IMR-90 (cell line): ENCODE data around the gene CATSPER1. TPM values are rescaled to one million over a fixed set of nuclear protein-coding genes. Genes with fewer than 3 reads are reported as not detected.

Experiments
- ATAC-seq: fragments of 200-7000 bp; cut with Tn5 transposase; 2 replicates; pipeline ENCODE4 v1.9.1; 2020; ENCODE audit warnings: low read depth, mild to moderate bottlenecking, moderate library complexity
- BruUV-seq: library from RNA; stranded (reverse); fragments of 400-500 nt; replicated peaks from 2 replicates; lab custom pipeline; 2021; lab: Mats Ljungman, UMichigan
- CTCF ChIA-PET: fragments of 300-600 bp; formaldehyde crosslinking; extraction: SDS; loops from one replicate; lab custom pipeline; 2021; ENCODE audit warnings: antibody characterized with exemption; lab: Yijun Ruan, JAX
- POLR2A ChIA-PET: fragments of 300-600 bp; sonication (Branson Sonifier 250); formaldehyde crosslinking; loops from one replicate; lab custom pipeline; 2022; ENCODE audit warnings: antibody characterized with exemption; ENCODE audit not compliant: unreplicated experiment; lab: Charles Lee
- DNase-seq: peaks from one replicate; pipeline ENCODE4 v3.0.0; 2013
- H2AFZ ChIP-seq: replicated peaks from 2 replicates; pipeline ENCODE3; 2013; ENCODE audit warnings: low read length, mild to moderate bottlenecking; ENCODE audit not compliant: poor library complexity
- H2AK5ac ChIP-seq: 2 replicates; pipeline ENCODE4 v1.6.1; 2013; ENCODE audit warnings: low read depth, low read length, inconsistent platforms
- H2AK9ac ChIP-seq: replicated peaks from 2 replicates; pipeline ENCODE3; 2013; ENCODE audit warnings: mild to moderate bottlenecking, low read depth, low read length, moderate library complexity; ENCODE audit not compliant: poor library complexity
- H2BK120ac ChIP-seq: 2 replicates; pipeline ENCODE4 v1.6.1; 2013; ENCODE audit warnings: low read depth, low read length, inconsistent platforms
- H2BK15ac ChIP-seq: 3 replicates; pipeline ENCODE4 v1.6.1; 2013; ENCODE audit warnings: low read depth, low read length, inconsistent platforms
- H2BK20ac ChIP-seq: 2 replicates; pipeline ENCODE4 v1.6.1; 2013; ENCODE audit warnings: low read depth, mild to moderate bottlenecking, inconsistent platforms, low read length, moderate library complexity
- H2BK5ac ChIP-seq: 2 replicates; pipeline ENCODE4 v1.6.1; 2013; ENCODE audit warnings: mild to moderate bottlenecking, low read depth, low read length, inconsistent platforms; ENCODE audit not compliant: poor library complexity, severe bottlenecking
- H3K14ac ChIP-seq: replicated peaks from 2 replicates; pipeline ENCODE4 v1.6.1; 2013; ENCODE audit warnings: low read depth, low read length, inconsistent platforms
- H3K18ac ChIP-seq: 2 replicates; pipeline ENCODE4 v1.6.1; 2013; ENCODE audit warnings: low read depth, low read length, control low read depth
- H3K23ac ChIP-seq: 2 replicates; pipeline ENCODE4 v1.6.1; 2013; ENCODE audit warnings: low read depth, low read length, inconsistent platforms
- H3K27ac ChIP-seq: 2 replicates; pipeline ENCODE4 v1.5.1; 2013; ENCODE audit warnings: mild to moderate bottlenecking, control low read depth, low read length; ENCODE audit not compliant: insufficient read depth
- H3K27me3 ChIP-seq: 2 replicates; pipeline ENCODE4 v1.6.1; 2013; ENCODE audit warnings: low read length; ENCODE audit not compliant: control insufficient read depth, insufficient read depth
- H3K36me3 ChIP-seq: 2 replicates; pipeline ENCODE4 v1.6.1; 2013; ENCODE audit warnings: low read length, mixed read lengths; ENCODE audit not compliant: control insufficient read depth, insufficient read depth
- H3K4ac ChIP-seq: 2 replicates; pipeline ENCODE4 v1.6.1; 2013; ENCODE audit warnings: low read depth, low read length, inconsistent platforms
- H3K4me1 ChIP-seq: 2 replicates; pipeline ENCODE4 v1.6.1; 2013; ENCODE audit warnings: low read length, mixed read lengths; ENCODE audit not compliant: control insufficient read depth, insufficient read depth
- H3K4me2 ChIP-seq: 2 replicates; pipeline ENCODE4 v1.6.1; 2013; ENCODE audit warnings: low read depth, mild to moderate bottlenecking, control low read depth, low read length, moderate library complexity
- H3K4me3 ChIP-seq: 2 replicates; pipeline ENCODE4 v1.5.1; 2013; ENCODE audit warnings: low read depth, mild to moderate bottlenecking, control low read depth, low read length, moderate library complexity; ENCODE audit not compliant: insufficient read depth
- H3K56ac ChIP-seq: 2 replicates; pipeline ENCODE4 v1.6.1; 2013; ENCODE audit warnings: low read length, inconsistent platforms; ENCODE audit not compliant: insufficient read depth; ENCODE audit errors: extremely low read depth
- H3K79me1 ChIP-seq, 2 experiments: 2 replicates each; pipeline ENCODE4 v1.6.1; 2013; ENCODE audit warnings: low read length in 2 of 2, inconsistent platforms in 1 of 2, low read depth in 1 of 2
- H3K9ac ChIP-seq: 2 replicates; pipeline ENCODE4 v1.6.1; 2013; ENCODE audit warnings: low read depth, low read length, control low read depth
- H3K9me1 ChIP-seq: 2 replicates; pipeline ENCODE4 v1.6.1; 2013; ENCODE audit warnings: low read length, inconsistent platforms; ENCODE audit not compliant: insufficient read depth
- H3K9me3 ChIP-seq: 2 replicates; pipeline ENCODE4 v1.6.1; 2013; ENCODE audit warnings: low read length; ENCODE audit not compliant: control insufficient read depth, insufficient read depth
- H4K20me1 ChIP-seq: 2 replicates; pipeline ENCODE4 v1.6.1; 2013; ENCODE audit warnings: low read length, inconsistent platforms; ENCODE audit not compliant: insufficient read depth
- H4K5ac ChIP-seq: 2 replicates; pipeline ENCODE4 v1.6.1; 2013; ENCODE audit warnings: mild to moderate bottlenecking, low read depth, low read length, control low read depth
- H4K8ac ChIP-seq, 2 experiments: 2 replicates each; pipeline ENCODE4 v1.6.1; 2013; ENCODE audit warnings: low read depth in 2 of 2, low read length in 2 of 2, control low read depth in 1 of 2, inconsistent platforms in 1 of 2
- H4K91ac ChIP-seq: 2 replicates; pipeline ENCODE4 v1.6.1; 2013; ENCODE audit warnings: low read depth, low read length, inconsistent platforms; ENCODE audit not compliant: insufficient read depth
- BHLHE40 ChIP-seq: fragments of 150-350 bp; IDR thresholded peaks from 2 replicates; pipeline ENCODE4 v1.6.1; 2016; ENCODE audit warnings: mild to moderate bottlenecking, low read depth, low read length
- FOS ChIP-seq: fragments of 150-350 bp; IDR thresholded peaks from 2 replicates; pipeline ENCODE4 v1.6.1; 2016; ENCODE audit warnings: low read depth, low read length
- MAZ ChIP-seq: IDR thresholded peaks from 2 replicates; pipeline ENCODE4 v1.6.1; 2012; ENCODE audit warnings: low read depth, mild to moderate bottlenecking, low read length, improper control_type of control experiment, moderate library complexity, borderline replicate concordance
- NFE2L2 ChIP-seq: fragments of 150-350 bp; IDR thresholded peaks from 2 replicates; pipeline ENCODE4 v1.6.1; 2016; ENCODE audit warnings: low read depth, mild to moderate bottlenecking, low read length
- POLR2A ChIP-seq: IDR thresholded peaks from 2 replicates; pipeline ENCODE4 v1.6.1; 2012; ENCODE audit warnings: mild to moderate bottlenecking, low read depth, low read length
- RCOR1 ChIP-seq: IDR thresholded peaks from 2 replicates; pipeline ENCODE4 v1.6.1; 2012; ENCODE audit warnings: mild to moderate bottlenecking, low read length, improper control_type of control experiment; ENCODE audit not compliant: insufficient replicate concordance
- SMC3 ChIP-seq: fragments of 150-350 bp; IDR thresholded peaks from 2 replicates; pipeline ENCODE4 v1.6.1; 2016; ENCODE audit warnings: low read depth, mild to moderate bottlenecking, antibody characterized with exemption, low read length, moderate library complexity
- WGBS, 2 experiments: methylation state at CpG; one replicate each; pipeline versions ENCODE4 v1.1.5 to v1.1.7; 2013; ENCODE audit warnings: missing lambda C conversion rate in 2 of 2; ENCODE audit not compliant: insufficient read length in 1 of 2; ENCODE audit errors: extremely low coverage in 2 of 2; 5-methylcytosine and 5-hydroxymethylcytosine counted together
- dilution Hi-C: fragments of 300-500 bp; cut with HindIII; formaldehyde crosslinking; loops from one replicate; pipeline ENCODE4 v1.14.3; 2018; ENCODE audit warnings: low sequenced_read_pairs; ENCODE audit not compliant: unreplicated experiment
- in situ Hi-C: fragments of 300-500 bp; cut with MboI; formaldehyde crosslinking; loops from 3 replicates; pipeline ENCODE4 v1.14.3; 2019; ENCODE audit warnings: low sequenced_read_pairs, inconsistent platforms, mixed read lengths
- intact Hi-C: fragments of 100-400 bp; cut with micrococcal nuclease; formaldehyde crosslinking; loops from 2 replicates; pipeline ENCODE4 v1.10.0; 2022
- polyA plus RNA-seq, 3 experiments: library from polyadenylated mRNA; depleted of rRNA; stranded (reverse); fragments of >200 nt; gene quantifications; 2 replicates each; pipeline ENCODE4 v1.2.3, GENCODE V29; 2012; ENCODE audit warnings: low replicate concordance in 1 of 3
- total RNA-seq: library from RNA; depleted of rRNA; stranded (reverse); fragments of >200 nt; gene quantifications from 2 replicates; pipeline ENCODE4 v1.2.3, GENCODE V29; 2012

CATSPER1 gene
- total and polyA plus RNA-seq, 2 of the 4 experiments (the other 2 are of a cell fraction) = 0.18 to 0.91 TPM

GRCh38 chr11:66022401-66023185, 3.7 kb downstream of the CATSPER1 start (continued):
- peak; percentile 49 for TF ChIP-seq SMC3
- TF ChIP-seq POLR2A = no peak
- no peak for TF ChIP-seq BHLHE40

GRCh38 chr11:66020618-66021357, 5.5 kb downstream of the CATSPER1 start:
- no CpG with 5 or more reads among the region's 25 CpGs for WGBS, 2 experiments
- peaks cover 11% of the 10 kb centered on the region for H3K9me1 ChIP-seq
- 0 out of 2 replicates have a peak overlapping the region, but pooled peaks have one; percentile 46 for H3K14ac ChIP-seq
- no peak for TF ChIP-seq NFE2L2
- peak; percentile 77; the same call in 1 of the 2 replicates for TF ChIP-seq MAZ
- TF ChIP-seq RCOR1 = no peak
- TF ChIP-seq FOS = peak; percentile 72
- peak overlapping the region; percentile 73 for H2BK120ac ChIP-seq
- H3K4me1 ChIP-seq = peaks cover 10% of the 10 kb centered on the region
- H3K27ac ChIP-seq = peak overlapping the region; percentile 10; the same call in 1 of the 2 replicates
- dilution Hi-C loops = no loop called here
- peak overlapping the region; percentile 71 for H2BK5ac ChIP-seq
- H2AK5ac ChIP-seq = peak overlapping the region; percentile 94
- H3K36me3 ChIP-seq = no peaks in the 10 kb centered on the region
- intact Hi-C loops = no loop called here
- DNase-seq = peak; percentile 79
- no peak overlapping the region for H3K4me3 ChIP-seq
- no peak overlapping the region for H3K4me2 ChIP-seq
- H2AK9ac ChIP-seq = peak overlapping the region; percentile 92
- peak overlapping the region; percentile 85 for H3K4ac ChIP-seq
- H3K79me1 ChIP-seq = peaks cover 0 to 4% of the 10 kb centered on the region in 2 experiments; a peak in 1 of 4 replicates
- no peak overlapping the region for H3K9ac ChIP-seq
- peak overlapping the region; percentile 78 to 81 for H4K8ac ChIP-seq
- in situ Hi-C loops = no loop called here
- no peaks in the 10 kb centered on the region; the same call in 1 of the 2 replicates for H4K20me1 ChIP-seq
- H4K91ac ChIP-seq = peak overlapping the region; percentile 73
- H3K23ac ChIP-seq = no peak overlapping the region; the same call in 1 of the 2 replicates
- no peaks in the 10 kb centered on the region; the same call in 1 of the 2 replicates for H3K27me3 ChIP-seq
- peak overlapping the region; percentile 70 for H2BK20ac ChIP-seq
- ChIA-PET CTCF (no interaction called here), POLR2A (interaction anchor here (0.7 kb wide), 1 partner anchor 15 kb away, joined by 4 read pairs; no protein-coding TSS in a partner anchor)
- H3K56ac ChIP-seq = no peak overlapping the region
- H2BK15ac ChIP-seq = peak overlapping the region; percentile 88; the same call in 1 of the 3 replicates
- BruUV-seq = no TSS peak
- no peak overlapping the region for H3K18ac ChIP-seq
- peak overlapping the region; percentile 79 for H2AFZ ChIP-seq
- ATAC-seq = peak; percentile 80
- H3K9me3 ChIP-seq = no peaks in the 10 kb centered on the region
- peak overlapping the region; percentile 79; the same call in 1 of the 2 replicates for H4K5ac ChIP-seq
